HepG2 (cell line): ENCODE data around the gene SNAP47. TPM values are rescaled to one million over a fixed set of nuclear protein-coding genes. Genes with fewer than 3 reads are reported as not detected.

Experiments
- AHR ChIP-seq: IDR thresholded peaks from 2 replicates; pipeline ENCODE4 v1.6.1; 2018; ENCODE audit warnings: missing genetic modification reagents, missing compliant biosample characterization
- AKAP8 ChIP-seq: sonication (generic); formaldehyde crosslinking; IDR thresholded peaks from 2 replicates; pipeline ENCODE4 v1.5.1; 2020; ENCODE audit warnings: mild to moderate bottlenecking, missing genetic modification reagents
- BORCS8-MEF2B ChIP-seq: sonication (generic); formaldehyde crosslinking; IDR thresholded peaks from 2 replicates; pipeline ENCODE4 v1.8.0; 2022; ENCODE audit warnings: mild to moderate bottlenecking, missing genetic modification reagents
- HNRNPH1 ChIP-seq: fragments of 200-400 bp; formaldehyde crosslinking; optimal IDR thresholded peaks from 2 replicates; pipeline ENCODE3; 2017; ENCODE audit warnings: mild to moderate bottlenecking, low read depth, low read length
- JUN ChIP-seq: sonication (generic); formaldehyde crosslinking; IDR thresholded peaks from 2 replicates; pipeline ENCODE4 v1.4.0; 2020; ENCODE audit warnings: mild to moderate bottlenecking, missing genetic modification reagents
- MIER2 ChIP-seq: IDR thresholded peaks from 2 replicates; pipeline ENCODE4 v1.6.1; 2016; ENCODE audit warnings: missing biosample characterization, missing genetic modification reagents
- NKX3-1 ChIP-seq: sonication (generic); formaldehyde crosslinking; IDR thresholded peaks from 2 replicates; pipeline ENCODE4 v1.5.0; 2020; ENCODE audit warnings: missing genetic modification reagents
- SATB2 ChIP-seq: sonication (generic); formaldehyde crosslinking; IDR thresholded peaks from 2 replicates; pipeline ENCODE4 v1.5.0; 2020; ENCODE audit warnings: missing genetic modification reagents
- YEATS4 ChIP-seq: sonication (generic); formaldehyde crosslinking; IDR thresholded peaks from 2 replicates; pipeline ENCODE4 v1.4.0; 2020; ENCODE audit warnings: missing genetic modification reagents, borderline replicate concordance
- ZKSCAN8 ChIP-seq: IDR thresholded peaks from 2 replicates; pipeline ENCODE4 v1.6.1; 2016; ENCODE audit warnings: borderline replicate concordance, missing genetic modification reagents, missing compliant biosample characterization
- ZNF296 ChIP-seq: sonication (generic); formaldehyde crosslinking; conservative IDR thresholded peaks from 2 replicates; pipeline ENCODE4 v1.5.0; 2020; ENCODE audit warnings: mild to moderate bottlenecking, missing genetic modification reagents
- ZNF451 ChIP-seq: sonication (generic); formaldehyde crosslinking; IDR thresholded peaks from 2 replicates; pipeline ENCODE4 v1.5.0; 2020; ENCODE audit warnings: mild to moderate bottlenecking, missing genetic modification reagents
- ZNF703 ChIP-seq: sonication (generic); formaldehyde crosslinking; IDR thresholded peaks from 2 replicates; pipeline ENCODE4 v1.5.1; 2020; ENCODE audit warnings: missing genetic modification reagents, mild to moderate bottlenecking, moderate library complexity, borderline replicate concordance
- ZNF775 ChIP-seq: sonication (generic); formaldehyde crosslinking; IDR thresholded peaks from 2 replicates; pipeline ENCODE4 v1.4.0; 2020; ENCODE audit warnings: missing genetic modification reagents, mild to moderate bottlenecking, moderate library complexity, borderline replicate concordance
- ZNF781 ChIP-seq: sonication (generic); formaldehyde crosslinking; IDR thresholded peaks from 2 replicates; pipeline ENCODE4 v1.5.1; 2020; ENCODE audit warnings: borderline replicate concordance, mild to moderate bottlenecking, missing genetic modification reagents; ENCODE audit errors: not compliant biosample characterization
- polyA plus RNA-seq, 8 experiments: library from polyadenylated mRNA; depleted of rRNA in 3 of 8; stranded (reverse) in 7 of 8; unstranded in 1 of 8; fragments of >200 nt; fragmentation: Illumina TruSeq in 4 of 8; extraction: Trizol in 4 of 8; gene quantifications; 2 replicates each; pipeline versions ENCODE4 v1.2.1 to v1.2.3, GENCODE V29; 2011 to 2016; ENCODE audit warnings: low read depth in 4 of 8, missing spikeins in 1 of 8, mixed read lengths in 1 of 8; ENCODE audit not compliant: insufficient read depth in 1 of 8
- total RNA-seq, 5 experiments: library from RNA; depleted of rRNA; stranded (reverse); fragments of >200 nt; fragmentation: Illumina TruSeq; extraction: Trizol; gene quantifications; 2 replicates each; pipeline ENCODE4 v1.2.3, GENCODE V29; 2016; ENCODE audit warnings: low read depth in 1 of 5
- TF ChIP-seq, protein P1 (sequence below): sonication (generic); formaldehyde crosslinking; IDR thresholded peaks from 2 replicates; pipeline ENCODE4 v1.8.1; 2023; ENCODE audit warnings: missing genetic modification reagents, inconsistent platforms, borderline replicate concordance
- TF ChIP-seq, protein P2 (sequence below): sonication (generic); formaldehyde crosslinking; IDR thresholded peaks from 2 replicates; pipeline ENCODE4 v1.5.0; 2020; ENCODE audit warnings: mild to moderate bottlenecking, missing genetic modification reagents
- TF ChIP-seq, protein P3 (sequence below): sonication (generic); formaldehyde crosslinking; conservative IDR thresholded peaks from 2 replicates; pipeline ENCODE4 v1.8.0; 2022; ENCODE audit warnings: low read depth, missing genetic modification reagents
- TF ChIP-seq, protein P4 (sequence below): sonication (generic); formaldehyde crosslinking; IDR thresholded peaks from 2 replicates; pipeline ENCODE4 v1.8.1; 2023; ENCODE audit warnings: mild to moderate bottlenecking, missing genetic modification reagents
- TF ChIP-seq, protein P5 (sequence below), 2 experiments: sonication (generic) in 1 of 2; formaldehyde crosslinking in 1 of 2; IDR thresholded peaks; 2 replicates each; pipeline versions ENCODE4 v1.4.0 to v1.6.1; 2018 to 2020; ENCODE audit warnings: missing genetic modification reagents in 2 of 2, borderline replicate concordance in 1 of 2, low read depth in 1 of 2, mild to moderate bottlenecking in 1 of 2, missing biosample characterization in 1 of 2
- TF ChIP-seq, protein P6 (sequence below): sonication (generic); formaldehyde crosslinking; IDR thresholded peaks from 2 replicates; pipeline ENCODE4 v1.8.1; 2023; ENCODE audit warnings: mild to moderate bottlenecking, missing genetic modification reagents, borderline replicate concordance

Gene SNAP47
- total and polyA plus RNA-seq, 2 of the 13 experiments (the other 11 are each of a cell fraction or from before 2014, with no cell fraction given), result 13.6 to 25.1 TPM

DNA sequence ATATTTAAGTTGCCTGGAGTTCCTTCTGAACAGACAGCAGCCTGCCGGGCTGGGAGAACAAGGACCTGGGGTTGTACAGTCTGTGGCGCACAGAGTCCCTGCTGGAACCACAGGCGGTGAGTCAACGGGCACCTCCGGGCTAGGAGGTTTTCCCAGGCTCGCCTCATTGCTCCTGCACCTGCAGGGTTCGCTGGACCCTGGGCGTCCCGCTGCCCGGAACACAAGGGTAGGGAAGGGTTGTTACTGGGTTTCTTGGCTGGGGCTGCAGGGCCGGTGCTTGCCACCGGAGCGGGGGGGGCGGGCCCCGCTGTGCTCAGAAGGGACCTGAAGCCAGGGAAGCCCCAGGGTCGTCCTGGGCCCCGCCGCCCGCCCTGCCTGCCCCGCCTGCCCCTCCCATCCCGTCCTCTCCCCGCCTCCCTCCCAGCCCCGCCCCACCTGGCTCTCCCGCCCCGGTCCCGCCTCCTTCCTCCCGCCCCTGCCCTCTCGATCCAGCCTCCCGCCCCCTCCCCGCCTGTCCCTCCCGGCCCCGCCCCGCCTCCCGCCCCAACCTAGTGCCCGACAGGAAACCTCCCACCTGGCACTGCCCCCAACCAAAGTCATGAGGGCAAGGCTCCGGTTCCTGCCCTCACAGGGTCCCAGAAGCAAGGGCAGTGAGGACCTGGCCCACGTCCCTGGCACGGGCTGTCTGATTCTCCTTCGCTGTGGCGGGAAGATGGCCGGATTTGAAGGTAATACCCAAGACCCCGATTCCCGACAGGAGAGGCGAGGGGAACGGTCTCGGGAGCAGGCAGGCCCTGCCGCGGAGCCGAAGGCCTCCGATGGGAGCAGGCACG is 7.0 kb upstream of the SNAP47 start (continued):
- TF ChIP-seq, protein P1, sequence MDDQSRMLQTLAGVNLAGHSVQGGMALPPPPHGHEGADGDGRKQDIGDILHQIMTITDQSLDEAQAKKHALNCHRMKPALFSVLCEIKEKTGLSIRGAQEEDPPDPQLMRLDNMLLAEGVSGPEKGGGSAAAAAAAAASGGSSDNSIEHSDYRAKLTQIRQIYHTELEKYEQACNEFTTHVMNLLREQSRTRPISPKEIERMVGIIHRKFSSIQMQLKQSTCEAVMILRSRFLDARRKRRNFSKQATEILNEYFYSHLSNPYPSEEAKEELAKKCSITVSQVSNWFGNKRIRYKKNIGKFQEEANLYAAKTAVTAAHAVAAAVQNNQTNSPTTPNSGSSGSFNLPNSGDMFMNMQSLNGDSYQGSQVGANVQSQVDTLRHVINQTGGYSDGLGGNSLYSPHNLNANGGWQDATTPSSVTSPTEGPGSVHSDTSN, result no peak
- TF ChIP-seq ZNF775, result no peak
- TF ChIP-seq, protein P2, sequence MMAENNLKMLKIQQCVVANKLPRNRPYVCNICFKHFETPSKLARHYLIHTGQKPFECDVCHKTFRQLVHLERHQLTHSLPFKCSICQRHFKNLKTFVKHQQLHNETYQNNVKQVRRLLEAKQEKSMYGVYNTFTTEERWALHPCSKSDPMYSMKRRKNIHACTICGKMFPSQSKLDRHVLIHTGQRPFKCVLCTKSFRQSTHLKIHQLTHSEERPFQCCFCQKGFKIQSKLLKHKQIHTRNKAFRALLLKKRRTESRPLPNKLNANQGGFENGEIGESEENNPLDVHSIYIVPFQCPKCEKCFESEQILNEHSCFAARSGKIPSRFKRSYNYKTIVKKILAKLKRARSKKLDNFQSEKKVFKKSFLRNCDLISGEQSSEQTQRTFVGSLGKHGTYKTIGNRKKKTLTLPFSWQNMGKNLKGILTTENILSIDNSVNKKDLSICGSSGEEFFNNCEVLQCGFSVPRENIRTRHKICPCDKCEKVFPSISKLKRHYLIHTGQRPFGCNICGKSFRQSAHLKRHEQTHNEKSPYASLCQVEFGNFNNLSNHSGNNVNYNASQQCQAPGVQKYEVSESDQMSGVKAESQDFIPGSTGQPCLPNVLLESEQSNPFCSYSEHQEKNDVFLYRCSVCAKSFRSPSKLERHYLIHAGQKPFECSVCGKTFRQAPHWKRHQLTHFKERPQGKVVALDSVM (CRISPR knock-in tag), result no peak
- TF ChIP-seq, protein P3, sequence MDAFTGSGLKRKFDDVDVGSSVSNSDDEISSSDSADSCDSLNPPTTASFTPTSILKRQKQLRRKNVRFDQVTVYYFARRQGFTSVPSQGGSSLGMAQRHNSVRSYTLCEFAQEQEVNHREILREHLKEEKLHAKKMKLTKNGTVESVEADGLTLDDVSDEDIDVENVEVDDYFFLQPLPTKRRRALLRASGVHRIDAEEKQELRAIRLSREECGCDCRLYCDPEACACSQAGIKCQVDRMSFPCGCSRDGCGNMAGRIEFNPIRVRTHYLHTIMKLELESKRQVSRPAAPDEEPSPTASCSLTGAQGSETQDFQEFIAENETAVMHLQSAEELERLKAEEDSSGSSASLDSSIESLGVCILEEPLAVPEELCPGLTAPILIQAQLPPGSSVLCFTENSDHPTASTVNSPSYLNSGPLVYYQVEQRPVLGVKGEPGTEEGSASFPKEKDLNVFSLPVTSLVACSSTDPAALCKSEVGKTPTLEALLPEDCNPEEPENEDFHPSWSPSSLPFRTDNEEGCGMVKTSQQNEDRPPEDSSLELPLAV, result no peak
- TF ChIP-seq ZNF703 (CRISPR knock-in tag), result no peak
- no peak for TF ChIP-seq YEATS4
- TF ChIP-seq JUN (CRISPR knock-in tag), result no peak
- no peak for TF ChIP-seq ZNF781 (CRISPR knock-in tag)
- TF ChIP-seq, protein P4, sequence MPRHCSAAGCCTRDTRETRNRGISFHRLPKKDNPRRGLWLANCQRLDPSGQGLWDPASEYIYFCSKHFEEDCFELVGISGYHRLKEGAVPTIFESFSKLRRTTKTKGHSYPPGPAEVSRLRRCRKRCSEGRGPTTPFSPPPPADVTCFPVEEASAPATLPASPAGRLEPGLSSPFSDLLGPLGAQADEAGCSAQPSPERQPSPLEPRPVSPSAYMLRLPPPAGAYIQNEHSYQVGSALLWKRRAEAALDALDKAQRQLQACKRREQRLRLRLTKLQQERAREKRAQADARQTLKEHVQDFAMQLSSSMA, result no peak
- no peak for TF ChIP-seq MIER2 (CRISPR knock-in tag)
- TF ChIP-seq SATB2, result no peak
- TF ChIP-seq, protein P5, sequence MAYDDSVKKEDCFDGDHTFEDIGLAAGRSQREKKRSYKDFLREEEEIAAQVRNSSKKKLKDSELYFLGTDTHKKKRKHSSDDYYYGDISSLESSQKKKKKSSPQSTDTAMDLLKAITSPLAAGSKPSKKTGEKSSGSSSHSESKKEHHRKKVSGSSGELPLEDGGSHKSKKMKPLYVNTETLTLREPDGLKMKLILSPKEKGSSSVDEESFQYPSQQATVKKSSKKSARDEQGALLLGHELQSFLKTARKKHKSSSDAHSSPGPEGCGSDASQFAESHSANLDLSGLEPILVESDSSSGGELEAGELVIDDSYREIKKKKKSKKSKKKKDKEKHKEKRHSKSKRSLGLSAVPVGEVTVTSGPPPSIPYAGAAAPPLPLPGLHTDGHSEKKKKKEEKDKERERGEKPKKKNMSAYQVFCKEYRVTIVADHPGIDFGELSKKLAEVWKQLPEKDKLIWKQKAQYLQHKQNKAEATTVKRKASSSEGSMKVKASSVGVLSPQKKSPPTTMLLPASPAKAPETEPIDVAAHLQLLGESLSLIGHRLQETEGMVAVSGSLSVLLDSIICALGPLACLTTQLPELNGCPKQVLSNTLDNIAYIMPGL (CRISPR knock-in tag; IDR thresholded peaks at IDR 0.05; ENCODE audit: borderline replicate concordance in 1 of 2, low read depth in 1 of 2), result 0 out of 4 replicates have a peak, but pooled peaks of 1 of the 2 experiments have one; percentile 50
- peak; percentile 36 for TF ChIP-seq HNRNPH1
- no peak for TF ChIP-seq ZKSCAN8
- TF ChIP-seq NKX3-1, result no peak
- TF ChIP-seq, protein P6, sequence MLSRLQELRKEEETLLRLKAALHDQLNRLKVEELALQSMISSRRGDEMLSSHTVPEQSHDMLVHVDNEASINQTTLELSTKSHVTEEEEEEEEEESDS (CRISPR knock-in tag), result no peak
- no peak for TF ChIP-seq AHR (CRISPR knock-in tag)
- TF ChIP-seq AKAP8 (CRISPR knock-in tag), result peak; percentile 77; the same call in 1 of the 2 replicates
- TF ChIP-seq BORCS8-MEF2B (CRISPR knock-in tag), result no peak
- 0 out of 2 replicates have a peak, but pooled peaks have one; percentile 51 for TF ChIP-seq ZNF451 (CRISPR knock-in tag)
- no peak for TF ChIP-seq ZNF296 (CRISPR knock-in tag)
